ENCODE data around the gene MCF2L.
"Not testable (repeated sequence)": the region's sequence is repeated elsewhere in the genome, so short reads cannot be mapped to it uniquely, and the experiment has no call there.

MCF2L gene

DNA sequence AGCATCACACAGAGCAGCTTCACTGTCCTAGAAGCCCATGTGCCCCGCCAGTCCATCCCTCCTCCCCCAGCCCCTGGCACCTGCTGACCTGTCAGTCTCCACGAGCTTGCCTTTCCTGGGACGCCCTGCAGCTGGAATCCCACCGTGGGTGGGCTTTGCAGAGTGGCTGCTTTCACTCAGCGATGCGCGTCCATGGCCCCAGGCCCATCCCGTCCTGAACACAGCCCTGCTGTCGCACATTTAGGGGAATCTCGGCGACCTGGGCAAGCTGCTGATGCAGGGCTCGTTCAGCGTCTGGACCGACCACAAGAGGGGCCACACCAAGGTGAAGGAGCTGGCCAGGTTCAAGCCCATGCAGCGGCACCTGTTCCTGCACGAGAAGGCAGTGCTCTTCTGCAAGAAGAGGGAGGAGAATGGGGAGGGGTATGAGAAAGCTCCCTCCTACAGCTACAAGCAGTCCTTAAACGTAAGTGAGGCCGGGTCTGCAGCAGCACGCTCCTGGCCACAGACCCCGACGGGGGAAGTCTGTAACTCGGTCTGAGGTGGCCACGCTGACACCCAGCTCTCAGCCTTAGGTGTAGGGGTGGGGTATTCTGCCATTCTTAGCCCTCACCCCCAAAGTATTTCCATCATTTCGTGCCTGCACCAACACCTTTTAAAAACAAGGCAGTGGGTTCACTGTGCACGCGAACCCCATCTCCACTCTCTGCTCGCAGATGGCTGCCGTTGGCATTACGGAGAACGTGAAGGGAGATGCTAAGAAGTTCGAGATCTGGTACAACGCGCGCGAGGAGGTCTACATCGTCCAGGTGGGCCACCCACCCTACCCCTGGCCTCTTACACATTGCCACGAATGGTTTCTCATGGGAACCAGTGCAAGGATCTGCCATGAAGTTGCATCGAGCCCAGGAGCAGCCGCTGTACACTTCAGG lies 118.2 kb downstream of the MCF2L start:
- no peak for DNase-seq

DNA sequence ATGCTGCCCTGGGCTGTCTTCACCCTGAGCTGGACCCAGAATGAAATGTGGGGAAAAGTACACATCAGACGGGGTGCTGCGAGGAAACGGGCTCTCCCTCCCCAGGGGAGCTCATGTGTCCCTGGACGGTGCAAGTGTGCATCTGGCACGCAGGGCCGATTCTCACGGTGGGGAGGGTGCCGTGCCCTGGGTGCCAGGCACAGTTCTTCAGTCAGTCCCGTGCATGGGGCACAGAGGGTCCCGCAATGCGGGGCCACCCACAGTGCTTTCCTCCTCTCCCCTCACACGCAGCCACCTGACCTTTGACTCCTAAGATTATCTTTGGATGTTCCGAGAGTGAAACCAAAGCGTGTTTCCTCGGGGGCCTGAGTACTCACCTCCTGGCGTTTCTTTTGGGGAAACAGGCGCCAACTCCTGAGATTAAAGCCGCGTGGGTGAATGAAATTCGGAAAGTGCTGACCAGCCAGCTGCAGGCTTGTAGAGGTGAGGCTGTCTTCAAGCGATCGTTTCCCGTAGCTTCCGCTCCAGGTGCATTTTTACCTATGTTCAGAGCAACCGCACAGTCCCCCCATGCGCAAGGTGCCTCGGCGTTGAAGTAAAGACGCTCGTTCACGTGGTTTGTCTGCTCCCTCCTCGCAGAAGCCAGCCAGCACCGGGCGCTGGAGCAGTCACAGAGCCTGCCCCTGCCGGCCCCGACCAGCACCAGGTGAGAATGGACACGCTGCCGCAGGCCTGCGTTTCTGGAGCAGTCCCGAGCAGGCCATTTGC lies 119.1 kb downstream of the MCF2L start:
- DNase-seq, result no peak

DNA sequence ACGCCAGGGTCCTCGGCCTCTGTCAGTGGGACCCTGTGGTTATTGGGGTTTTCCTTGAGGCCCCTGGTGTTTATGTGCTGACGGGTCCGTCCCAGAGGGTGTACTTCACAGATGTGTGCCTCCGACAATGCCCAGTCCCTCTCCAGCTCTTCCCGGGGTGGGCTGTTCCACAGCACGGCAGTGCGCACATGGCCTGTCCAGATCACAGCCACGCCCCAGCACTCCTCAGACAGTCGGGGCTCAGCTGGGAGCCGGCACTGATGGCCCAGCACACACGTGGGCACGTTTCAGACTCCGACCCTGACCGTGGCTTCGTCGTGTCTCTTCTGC lies 119.6 kb downstream of the MCF2L start:
- DNase-seq, result no peak

DNA sequence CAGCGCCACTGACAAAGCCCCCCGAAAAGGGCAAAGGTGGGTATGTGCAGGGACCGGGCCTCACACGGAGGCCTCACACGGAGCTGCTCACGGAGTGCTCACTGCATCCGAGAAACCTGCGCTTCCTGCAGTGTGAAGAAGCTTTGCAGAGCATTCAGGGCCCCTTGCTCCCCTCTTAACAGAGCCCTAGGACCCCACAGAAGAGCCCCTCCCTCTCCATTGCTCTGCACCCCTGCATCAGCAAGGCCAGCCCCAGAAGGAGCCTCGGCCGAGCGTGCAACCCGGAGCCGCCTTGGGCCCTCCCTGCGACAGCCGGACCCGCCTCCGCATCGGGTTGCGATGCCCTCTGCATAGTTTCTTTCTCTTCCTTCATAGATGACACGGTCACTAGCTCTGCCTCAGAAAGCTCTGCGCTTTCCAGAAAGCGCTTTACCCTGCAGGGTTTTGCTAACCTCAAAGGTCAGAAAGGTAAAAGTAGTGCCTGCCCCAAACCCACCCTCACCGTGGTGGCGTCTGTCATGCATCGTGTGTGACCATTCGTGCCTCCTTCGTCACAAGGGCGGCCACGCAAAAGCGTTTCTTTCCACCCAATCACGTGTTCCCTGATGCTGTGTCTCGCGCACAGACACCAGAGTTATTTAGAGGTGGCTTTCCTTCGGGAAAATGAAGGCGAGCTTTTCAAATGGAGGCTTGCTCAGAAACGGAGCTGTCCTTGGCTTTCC lies 120.8 kb downstream of the MCF2L start:
- DNase-seq, result no peak

DNA sequence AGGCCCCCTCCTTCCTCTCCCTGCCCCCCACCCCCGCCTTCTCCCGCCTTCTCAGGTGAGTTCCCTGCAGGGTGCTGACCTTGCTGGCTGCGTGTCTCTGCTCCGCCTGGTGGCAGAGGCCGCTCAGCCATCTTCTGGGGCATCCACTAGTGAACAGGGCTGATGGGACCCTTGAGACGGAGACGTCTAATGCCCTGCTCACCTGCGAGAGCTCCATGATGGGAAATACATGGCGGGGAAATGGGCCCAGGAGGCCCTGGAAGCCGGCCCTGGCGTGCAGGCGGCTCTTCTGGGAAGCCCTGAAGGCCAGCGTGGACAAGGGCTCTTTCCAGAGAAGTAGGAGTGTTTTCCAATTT lies 121.4 kb downstream of the MCF2L start:
- DNase-seq, result no peak

DNA sequence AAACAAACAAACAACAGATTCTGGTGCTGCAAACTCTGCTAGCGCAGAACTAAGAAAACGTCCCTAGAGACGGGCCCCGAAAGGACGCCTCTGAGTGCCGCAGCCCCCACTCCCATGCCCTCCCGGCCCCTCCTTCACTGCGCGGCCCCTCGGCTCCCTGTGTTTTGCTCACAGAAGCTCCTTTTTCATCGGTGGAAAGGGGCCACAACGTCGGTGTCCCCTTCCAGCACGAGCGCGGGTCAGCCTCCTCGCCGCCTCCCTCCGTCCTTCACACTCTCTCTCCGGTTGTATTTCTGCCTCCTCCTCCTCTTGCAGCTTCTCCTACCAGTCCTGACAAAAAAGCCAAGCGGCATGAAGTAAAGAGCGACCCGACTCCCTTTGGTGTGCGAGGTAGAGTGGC lies 121.8 kb downstream of the MCF2L start:
- DNase-seq, result no peak

DNA sequence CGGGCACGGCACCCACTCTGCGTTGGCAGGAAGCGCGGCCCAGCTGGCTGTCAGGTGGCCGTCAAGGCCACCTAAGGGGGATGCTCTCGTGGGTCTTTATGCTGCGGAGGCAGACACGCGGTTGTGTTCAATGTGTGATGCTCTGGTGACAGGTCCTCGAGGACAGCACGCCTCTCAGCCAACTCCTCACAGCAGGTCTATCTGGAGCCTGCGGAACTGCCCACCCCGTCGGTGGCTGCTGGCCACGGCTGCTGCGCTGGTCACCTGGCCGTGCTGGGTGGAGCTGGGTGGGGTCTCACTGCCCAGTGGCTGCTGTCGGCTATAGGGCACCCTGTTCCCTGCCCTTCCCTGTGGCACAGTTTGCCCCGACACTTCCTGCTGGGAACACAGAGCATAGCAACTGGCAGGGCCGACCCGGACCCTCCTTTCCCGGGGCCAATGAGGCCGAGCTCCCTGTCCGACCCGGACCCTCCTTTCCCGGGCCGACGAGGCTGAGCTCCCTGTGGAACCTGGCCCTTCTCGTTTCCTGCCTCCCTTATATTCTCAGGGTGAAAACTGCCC lies 122.3 kb downstream of the MCF2L start:
- DNase-seq, result no peak

DNA sequence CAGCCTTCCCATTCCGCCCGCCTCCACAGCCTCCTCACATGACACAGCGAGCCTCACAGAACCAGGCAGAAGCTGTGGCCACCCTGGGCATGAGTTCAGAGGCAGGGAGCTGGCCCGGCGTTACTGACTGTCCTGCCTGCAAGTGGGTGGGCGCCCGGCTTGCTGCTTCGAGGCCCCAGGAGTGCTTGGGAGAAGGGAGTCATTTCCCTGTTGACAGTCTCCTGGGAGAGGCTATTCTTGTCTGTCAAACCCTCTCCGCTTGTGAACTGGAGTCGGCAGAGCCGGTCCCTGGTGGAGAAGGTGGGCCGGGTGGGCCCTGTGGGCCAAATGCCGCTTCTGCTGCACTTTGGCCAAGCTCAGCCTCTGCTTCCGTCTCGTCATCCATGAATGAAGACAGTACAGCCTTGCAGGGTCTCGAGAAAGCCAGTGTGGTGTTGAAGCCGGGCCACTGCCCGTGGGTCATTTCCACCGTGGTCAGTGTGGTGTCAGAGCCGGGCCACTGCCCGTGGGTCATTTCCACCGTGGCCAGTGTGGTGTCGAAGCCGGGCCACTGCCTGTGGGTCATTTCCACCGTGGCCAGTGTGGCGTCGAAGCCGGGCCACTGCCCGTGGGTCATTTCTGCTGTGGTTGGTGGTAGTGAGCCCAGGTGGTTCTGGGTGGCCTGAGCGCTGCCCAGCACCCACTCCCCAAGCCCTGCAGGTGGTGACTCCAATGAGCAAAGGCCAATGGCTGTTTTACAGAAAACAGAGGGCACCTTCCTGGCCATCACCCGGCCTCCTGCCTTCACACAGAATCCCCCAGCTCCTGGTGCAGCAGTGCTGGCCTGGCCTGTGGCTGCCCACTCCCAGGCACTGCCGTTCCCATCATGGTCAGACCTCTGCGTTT lies 123.1 kb downstream of the MCF2L start:
- DNase-seq, result no peak

DNA sequence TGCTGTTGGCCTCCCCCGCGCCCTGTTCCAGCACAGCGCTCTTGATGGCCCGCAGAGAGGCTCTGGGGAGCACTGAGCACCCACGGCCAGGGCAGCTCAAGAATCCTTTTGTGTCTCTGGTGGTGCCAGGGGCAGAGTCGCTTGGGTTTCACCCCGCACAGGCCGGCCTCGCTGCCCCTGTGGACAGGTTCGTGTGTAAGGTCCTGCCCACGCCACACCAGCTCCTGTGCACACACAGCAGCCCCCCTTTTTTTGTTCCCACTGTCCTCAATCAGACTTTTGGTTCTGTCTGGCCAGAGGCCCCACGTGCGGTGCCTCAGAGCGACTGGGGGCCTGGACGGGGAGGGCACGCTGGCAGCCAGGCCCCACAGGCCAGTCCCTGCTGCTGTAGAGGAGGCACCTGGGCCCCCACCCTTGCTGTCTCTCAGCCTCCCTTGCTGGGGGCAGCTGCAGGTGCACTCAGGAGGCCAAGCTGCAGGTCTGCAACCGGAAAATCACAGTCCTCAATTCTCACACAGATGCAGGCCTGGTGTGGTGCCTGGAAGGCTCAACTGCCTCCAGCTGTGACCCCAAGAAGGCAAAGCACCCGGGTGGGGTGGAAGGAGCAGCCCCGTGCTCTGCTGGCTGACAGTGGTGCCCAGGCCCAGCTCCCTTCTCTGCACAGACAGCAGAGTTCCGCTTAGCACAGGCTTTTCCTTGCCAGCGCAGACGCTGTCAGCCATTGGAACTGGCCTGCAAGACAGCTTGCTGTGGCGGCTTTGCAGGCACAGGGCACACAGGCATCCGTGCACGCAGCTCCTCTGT lies 124.0 kb downstream of the MCF2L start:
- no peak for DNase-seq

DNA sequence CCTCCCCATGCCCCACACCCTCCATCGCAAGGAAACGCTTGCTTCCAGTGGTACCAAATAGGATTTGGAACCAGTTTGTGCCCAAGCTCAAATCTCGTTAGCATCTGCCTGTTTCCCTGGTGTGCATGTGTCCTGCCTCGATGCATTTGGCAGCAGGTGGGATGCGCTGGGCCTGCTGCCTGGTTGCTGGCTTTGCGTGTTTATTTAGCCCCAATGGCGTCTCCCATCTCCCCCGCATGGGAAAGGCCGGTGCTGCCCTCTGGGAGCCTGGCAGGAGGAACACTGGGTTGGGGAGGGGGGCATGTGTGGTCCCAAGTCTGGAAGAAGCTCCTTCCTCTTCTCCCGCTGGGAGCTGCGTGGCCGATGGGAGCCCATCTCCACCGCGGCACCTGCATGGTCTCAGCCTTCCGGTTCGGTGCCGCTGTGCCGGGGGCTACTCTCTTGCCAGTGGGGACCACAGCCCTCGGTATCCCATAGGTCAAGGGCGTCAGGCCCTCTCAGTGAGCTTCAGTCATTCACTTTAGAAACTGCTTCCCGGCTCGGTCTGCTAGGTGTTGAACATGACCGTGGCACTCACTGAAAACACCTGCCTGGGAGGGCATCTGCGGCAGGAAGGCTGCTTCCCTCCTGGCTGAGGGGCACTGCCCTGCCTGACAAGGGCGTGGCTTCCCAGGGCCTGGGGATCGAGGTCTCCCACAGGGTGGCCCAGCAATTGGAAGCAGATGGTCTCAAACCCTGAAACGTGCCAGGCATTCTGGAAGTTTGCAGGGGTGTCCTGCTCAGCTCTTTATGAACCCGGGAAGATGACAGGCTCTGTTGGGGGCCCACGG lies 124.8 kb downstream of the MCF2L start:
- no peak for DNase-seq

DNA sequence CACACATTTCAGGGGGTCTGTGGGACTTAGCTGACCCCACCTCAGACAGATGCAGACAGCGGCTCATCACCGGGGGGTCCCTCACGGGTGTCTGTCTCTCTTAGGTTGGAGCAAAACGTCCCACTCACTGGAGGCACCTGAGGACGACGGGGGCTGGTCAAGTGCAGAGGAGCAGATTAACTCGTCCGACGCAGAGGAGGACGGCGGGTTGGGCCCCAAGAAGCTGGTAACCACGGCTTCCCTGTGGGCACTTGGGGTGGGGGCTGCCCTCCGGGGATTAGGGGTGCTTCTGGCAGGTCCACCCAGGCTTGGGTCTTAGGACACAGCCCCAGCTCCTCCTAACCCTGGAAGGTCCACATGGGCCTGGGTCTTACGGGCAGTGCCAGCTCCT lies 125.4 kb downstream of the MCF2L start:
- no peak for DNase-seq

DNA sequence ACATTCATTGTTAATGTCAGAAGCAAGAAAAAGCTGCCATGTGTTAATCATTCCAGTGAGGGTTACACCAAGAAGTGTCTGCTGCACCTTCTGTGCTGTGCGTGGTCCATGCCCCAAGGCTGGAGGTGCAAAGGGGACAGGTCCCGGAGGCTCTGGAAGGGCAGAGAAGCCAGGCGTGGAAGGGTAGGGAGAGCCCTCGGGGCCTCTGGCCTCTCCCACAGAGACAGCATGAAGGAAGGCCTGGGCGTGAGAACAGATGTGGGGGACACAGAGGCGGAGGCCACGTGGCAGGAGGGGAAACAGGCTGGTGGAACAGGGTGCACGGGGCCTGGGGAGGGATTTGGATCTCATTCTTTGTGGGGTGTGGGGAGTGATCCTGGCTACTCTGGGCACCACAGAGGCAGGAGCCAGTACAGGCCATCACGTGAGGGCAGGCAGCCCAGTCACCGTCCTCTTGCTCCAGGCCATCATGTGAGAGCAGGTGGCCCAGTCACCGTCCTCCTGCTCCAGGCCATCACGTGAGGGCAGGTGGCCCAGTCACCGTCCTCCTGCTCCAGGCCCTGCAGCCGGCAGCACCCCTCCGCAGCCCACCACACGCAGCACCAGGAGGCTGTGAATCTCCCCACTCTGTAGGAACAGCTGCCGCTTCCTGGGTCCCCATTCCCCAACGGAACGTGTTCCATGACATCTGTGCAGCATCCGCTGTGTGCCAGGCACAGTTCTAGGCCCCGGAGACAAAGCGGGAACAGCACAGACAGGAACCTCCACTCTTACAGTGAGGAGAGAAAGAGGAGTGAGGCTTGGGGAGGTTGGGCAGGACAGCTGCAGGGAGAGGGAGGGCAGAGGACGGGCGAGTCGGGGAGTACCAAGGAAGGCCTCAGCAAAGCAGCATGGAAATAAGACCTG lies 126.4 kb downstream of the MCF2L start:
- DNase-seq, result no peak

DNA sequence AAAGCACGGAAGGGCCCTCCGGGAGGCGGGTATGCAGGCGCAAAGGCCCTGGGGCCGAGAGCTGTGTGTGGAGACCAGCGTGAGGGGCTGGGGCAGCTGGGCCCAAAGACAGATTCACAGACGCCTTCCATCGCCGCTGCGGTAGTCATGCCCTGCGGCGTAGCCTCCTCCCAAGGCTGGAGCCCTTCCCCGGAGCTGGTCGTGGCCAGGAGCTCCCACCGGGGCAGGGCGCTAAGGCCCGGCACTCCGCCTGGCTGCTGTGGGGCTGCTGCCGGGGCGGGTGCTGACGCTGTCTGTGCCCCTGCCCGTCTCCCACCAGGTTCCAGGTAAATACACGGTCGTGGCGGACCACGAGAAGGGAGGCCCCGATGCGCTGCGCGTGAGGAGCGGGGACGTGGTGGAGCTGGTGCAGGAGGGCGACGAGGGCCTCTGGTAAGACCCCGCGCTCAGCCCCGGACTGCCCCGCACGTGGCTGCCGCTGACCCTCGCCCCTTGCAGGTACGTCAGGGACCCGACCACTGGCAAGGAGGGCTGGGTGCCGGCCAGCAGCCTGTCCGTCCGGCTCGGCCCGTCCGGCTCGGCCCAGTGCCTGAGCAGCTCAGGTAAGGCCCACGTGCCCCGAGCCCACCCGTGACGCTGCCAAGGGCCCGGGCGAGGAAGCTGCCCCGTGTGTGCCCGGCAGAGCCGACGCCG lies 127.2 kb downstream of the MCF2L start:
- no peak for DNase-seq

DNA sequence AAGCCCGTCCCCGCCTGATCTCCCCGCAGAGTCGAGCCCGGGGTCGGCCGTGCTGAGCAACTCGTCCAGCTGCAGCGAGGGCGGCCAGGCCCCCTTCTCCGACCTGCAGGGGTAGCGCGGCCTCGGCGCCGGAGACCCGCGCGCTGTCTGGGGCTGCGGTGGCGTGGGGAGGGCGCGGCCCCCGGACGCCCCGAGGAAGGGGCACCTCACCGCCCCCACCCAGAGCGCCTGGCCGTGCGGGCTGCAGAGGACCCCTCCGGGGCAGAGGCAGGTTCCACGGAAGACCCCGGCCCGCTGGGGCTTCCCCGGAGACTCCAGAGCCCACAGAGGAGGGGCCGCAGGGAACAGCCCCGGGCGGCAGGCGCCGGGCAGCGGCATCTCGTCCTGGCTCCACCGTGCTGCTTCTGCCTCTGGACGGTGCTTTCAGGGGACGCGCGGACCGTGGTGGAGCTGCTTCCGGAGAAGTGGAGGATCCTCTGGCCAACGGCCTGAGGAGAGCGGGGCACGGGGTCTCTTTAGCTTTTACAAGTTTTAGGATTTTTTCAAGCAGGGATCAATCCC lies 127.8 kb downstream of the MCF2L start:
- DNase-seq, result no peak

DNA sequence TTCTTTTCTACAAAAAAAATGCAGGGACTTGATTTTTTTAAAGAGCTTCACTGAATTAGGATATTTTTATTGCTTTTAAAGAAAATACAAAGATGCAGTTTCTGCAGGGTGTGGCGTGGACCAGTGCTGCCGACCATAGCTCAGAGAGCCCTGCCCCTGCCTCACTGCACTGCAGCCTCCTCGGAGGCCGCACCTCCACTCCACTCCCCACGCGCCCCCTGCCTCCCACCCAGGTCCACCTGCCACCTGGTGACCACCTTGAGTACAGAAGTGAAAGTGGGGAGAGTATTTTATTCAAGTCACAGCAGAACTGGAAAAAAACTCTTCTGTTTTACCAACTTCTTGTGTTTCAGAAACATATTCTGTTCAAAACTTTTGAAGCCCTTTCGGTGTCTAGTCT lies 128.6 kb downstream of the MCF2L start:
- DNase-seq, result no peak

DNA sequence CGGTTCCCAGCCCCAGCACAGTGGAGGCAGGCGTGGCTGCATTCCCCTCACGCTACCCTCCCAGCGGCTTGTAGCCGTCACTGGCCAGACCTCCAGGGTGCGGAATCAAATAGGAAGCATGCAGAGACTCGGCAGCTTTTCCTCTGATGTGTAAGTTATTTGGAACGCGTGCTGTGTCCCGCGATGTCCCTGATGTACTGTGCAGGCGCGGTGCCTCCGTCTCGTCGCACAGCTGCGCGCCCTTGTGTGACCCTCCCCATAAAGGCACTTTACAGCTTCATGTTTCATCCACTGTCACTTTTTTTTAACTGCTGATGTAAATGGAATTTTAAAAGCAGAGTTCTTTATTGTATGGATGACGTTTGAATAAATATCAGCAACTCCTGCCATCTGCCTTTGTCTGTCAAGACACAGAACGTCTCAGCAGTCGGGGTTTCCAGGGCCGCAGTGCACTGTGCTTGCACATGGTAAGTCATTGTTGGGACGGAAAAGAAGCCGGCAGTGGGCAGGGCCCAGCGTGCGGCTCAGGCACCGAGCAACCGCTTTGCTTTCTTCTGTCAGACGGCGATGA lies 129.2 kb downstream of the MCF2L start:
- DNase-seq, result no peak

DNA sequence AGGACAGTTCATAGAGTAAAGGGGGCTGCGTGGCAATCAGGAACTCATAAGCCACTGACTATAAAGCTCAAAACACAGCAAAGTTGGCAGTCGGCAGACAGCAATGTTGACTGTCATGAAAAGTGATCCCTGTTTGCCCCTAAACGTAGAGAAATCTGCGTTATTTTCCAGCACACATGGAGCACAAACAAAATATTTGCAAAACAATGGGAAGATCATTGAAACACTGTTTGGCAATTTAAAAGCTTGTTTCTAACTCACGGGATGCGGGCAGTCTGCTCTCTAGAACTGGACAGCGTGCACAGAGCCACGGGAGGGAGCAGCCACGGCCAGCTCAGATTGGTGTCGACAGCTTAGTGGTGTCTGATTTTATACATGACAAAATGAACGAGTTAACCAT lies 130.1 kb downstream of the MCF2L start:
- DNase-seq, result no peak

DNA sequence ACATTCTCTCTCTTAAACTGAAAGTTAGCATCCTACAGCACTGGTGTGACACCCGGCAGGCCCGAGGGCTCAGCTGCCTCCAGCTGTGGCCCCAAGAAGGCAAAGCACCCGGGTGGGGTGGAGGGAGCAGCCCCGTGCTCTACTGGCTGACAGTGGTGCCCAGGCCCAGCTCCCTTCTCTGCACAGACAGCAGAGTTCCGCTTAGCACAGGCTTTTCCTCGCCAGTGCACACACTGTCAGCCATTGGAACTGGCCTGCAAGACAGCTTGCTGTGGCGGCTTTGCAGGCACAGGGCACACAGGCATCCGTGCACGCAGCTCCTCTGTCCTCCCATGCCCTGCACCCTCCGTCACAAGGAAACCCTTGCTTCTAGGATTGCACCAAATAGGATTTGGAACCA lies 133.3 kb downstream of the MCF2L start:
- DNase-seq, result not testable (repeated sequence)

All from NCI-H524 treated with DMSO at 0.1 percent for 48 hours (cell line).